Esophagus muscularis mucosa (tissue), 4 donors: ENCODE measurements around the gene SLC7A14. TPM values are rescaled to one million over a fixed set of nuclear protein-coding genes. Genes with fewer than 3 reads are reported as not detected.

Experiments
- DNase-seq: peaks from one replicate; pipeline ENCODE4 v3.0.0-alpha.2; 2017; ENCODE audit errors: extremely low spot score
- H3K27ac ChIP-seq, 4 donors: fragments of 200-600 bp; sonication (generic); replicated peaks in 1 of 4; 1 replicate in 3 of 4; 2 replicates in 1 of 4; pipeline ENCODE4 v1.5.1; 2016 to 2019; ENCODE audit warnings: mild to moderate bottlenecking in 1 of 4
- H3K27me3 ChIP-seq, 4 donors: fragments of 200-600 bp; sonication (generic); one replicate each; pipeline versions ENCODE4 v1.5.1 to v1.6.0; 2016 to 2019
- H3K36me3 ChIP-seq, 4 donors: fragments of 200-600 bp; sonication (generic); one replicate each; pipeline ENCODE4 v1.5.1; 2016 to 2019
- H3K4me1 ChIP-seq, 4 donors: fragments of 200-600 bp; sonication (generic); one replicate each; pipeline ENCODE4 v1.5.1; 2016 to 2019
- H3K4me3 ChIP-seq, 4 donors: fragments of 200-600 bp; sonication (generic); 1 replicate in 2 of 4; 2 replicates in 2 of 4; pipeline ENCODE4 v1.5.1; 2016 to 2019; ENCODE audit warnings: mild to moderate bottlenecking in 4 of 4, moderate library complexity in 1 of 4
- H3K9me3 ChIP-seq, 4 donors: fragments of 200-600 bp; sonication (generic); 1 replicate in 3 of 4; 2 replicates in 1 of 4; pipeline ENCODE4 v1.5.1; 2016 to 2019
- CTCF ChIP-seq, 3 experiments: fragments of 200-600 bp in 2 of 3; fragments of 450-650 bp in 1 of 3; sonication (generic) in 2 of 3; IDR thresholded peaks; one replicate each; pipeline ENCODE4 v1.5.1; 2017 to 2019; ENCODE audit warnings: antibody characterized with exemption in 3 of 3, mild to moderate bottlenecking in 2 of 3, moderate library complexity in 1 of 3
- EP300 ChIP-seq: sonication (generic); formaldehyde crosslinking; IDR thresholded peaks from one replicate; pipeline ENCODE4 v1.6.1; 2017; ENCODE audit warnings: antibody characterized with exemption
- POLR2A ChIP-seq: fragments of 450-650 bp; IDR thresholded peaks from one replicate; pipeline ENCODE4 v1.6.1; 2017; ENCODE audit warnings: antibody characterized with exemption, moderate library complexity, mild to moderate bottlenecking, low read depth
- POLR2AphosphoS5 ChIP-seq, 2 donors: sonication (generic); formaldehyde crosslinking; IDR thresholded peaks; one replicate each; pipeline ENCODE4 v1.6.1; 2017; ENCODE audit warnings: antibody characterized with exemption in 2 of 2
- WGBS: methylation state at CpG from one replicate; pipeline ENCODE4 v1.1.5; 2018; 5-methylcytosine and 5-hydroxymethylcytosine counted together
- intact Hi-C: fragments of 100-400 bp; cut with DNase I; formaldehyde crosslinking; loops from one replicate; pipeline ENCODE4 v1.15.1; 2023
- total RNA-seq, 4 donors: library from RNA; depleted of rRNA; stranded (reverse); fragments of >200 nt; gene quantifications; one replicate each; pipeline versions ENCODE4 v1.1.0 to v1.2.1, GENCODE V29; 2016

The SLC7A14 gene
- total RNA-seq, 4 donors from 2014 or later, result 0.42 to 1.3 (median 0.58) TPM

- no peaks in the 10 kb centered on the region for H3K4me1 ChIP-seq
- H3K4me3 ChIP-seq, result no peak overlapping the region
- H3K27me3 ChIP-seq, result peaks cover 0 to 3% (median 0%) of the 10 kb centered on the region in 4 donors
- no peak overlapping the region for H3K27ac ChIP-seq
- DNase-seq, result no peak
- TF ChIP-seq POLR2AphosphoS5 (IDR thresholded peaks at IDR 0.05) (no peak), CTCF (IDR thresholded peaks at IDR 0.05) (no peak), POLR2A (no peak), EP300 (no peak)
- no peaks in the 10 kb centered on the region for H3K36me3 ChIP-seq
- intact Hi-C loops, result no loop called here
- no peaks in the 10 kb centered on the region for H3K9me3 ChIP-seq
- 57% methylated on average over 7 of the region's 7 CpGs for WGBS
Measured at GRCh38 chr3:170531657-170532335, 54.1 kb downstream of the SLC7A14 start.

- Histone ChIP-seq H3K27me3 (peaks cover 0 to 5% (median 0%) of the 10 kb centered on the region in 4 donors), H3K4me3 (no peak overlapping the region), H3K36me3 (no peaks in the 10 kb centered on the region), H3K27ac (no peak overlapping the region), H3K4me1 (no peaks in the 10 kb centered on the region), H3K9me3 (no peaks in the 10 kb centered on the region)
- DNase-seq, result no peak
- intact Hi-C loops, result no loop called here
- no peak for TF ChIP-seq EP300
- TF ChIP-seq CTCF (IDR thresholded peaks at IDR 0.05), result no peak
- TF ChIP-seq POLR2A, result no peak
- no peak for TF ChIP-seq POLR2AphosphoS5 (IDR thresholded peaks at IDR 0.05)
- 79% methylated on average over 6 of the region's 6 CpGs for WGBS
Measured at GRCh38 chr3:170531054-170531453, 54.8 kb downstream of the SLC7A14 start.

GRCh38 chr3:170529912-170530311 is 56.0 kb downstream of the SLC7A14 start:
- TF ChIP-seq POLR2AphosphoS5 (IDR thresholded peaks at IDR 0.05) (no peak), EP300 (no peak)
- H3K4me1 ChIP-seq, result no peaks in the 10 kb centered on the region
- H3K9me3 ChIP-seq, result no peaks in the 10 kb centered on the region
- peaks cover 0 to 5% (median 0%) of the 10 kb centered on the region in 4 donors for H3K27me3 ChIP-seq
- DNase-seq, result no peak
- WGBS, result 82% methylated on average over 4 of the region's 4 CpGs
- intact Hi-C loops, result no loop called here
- no peak overlapping the region for H3K27ac ChIP-seq
- H3K36me3 ChIP-seq, result no peaks in the 10 kb centered on the region
- H3K4me3 ChIP-seq, result no peak overlapping the region

- TF ChIP-seq CTCF (IDR thresholded peaks at IDR 0.05), result no peak
- TF ChIP-seq EP300, result no peak
- no peak for TF ChIP-seq POLR2A
- TF ChIP-seq POLR2AphosphoS5 (IDR thresholded peaks at IDR 0.05), result no peak
- H3K27ac ChIP-seq, result no peak overlapping the region
- intact Hi-C loops, result no loop called here
- no peaks in the 10 kb centered on the region for H3K9me3 ChIP-seq
- H3K36me3 ChIP-seq, result no peaks in the 10 kb centered on the region
- DNase-seq, result no peak
- WGBS, result 57% methylated on average over 2 of the region's 2 CpGs
- H3K4me1 ChIP-seq, result no peaks in the 10 kb centered on the region
- H3K27me3 ChIP-seq, result peaks cover 0 to 5% (median 0%) of the 10 kb centered on the region in 4 donors
- no peak overlapping the region for H3K4me3 ChIP-seq
Measured at GRCh38 chr3:170529346-170529745, 56.5 kb downstream of the SLC7A14 start.

- no peaks in the 10 kb centered on the region for H3K36me3 ChIP-seq
- intact Hi-C loops, result no loop called here
- DNase-seq, result no peak
- WGBS, result 51% methylated on average over 8 of the region's 8 CpGs
- H3K4me3 ChIP-seq, result no peak overlapping the region
- H3K27ac ChIP-seq, result no peak overlapping the region
- H3K27me3 ChIP-seq, result peaks cover 0 to 5% (median 0%) of the 10 kb centered on the region in 4 donors
- TF ChIP-seq EP300 (no peak), POLR2A (no peak), POLR2AphosphoS5 (IDR thresholded peaks at IDR 0.05) (no peak), CTCF (IDR thresholded peaks at IDR 0.05) (no peak)
- no peaks in the 10 kb centered on the region for H3K4me1 ChIP-seq
- H3K9me3 ChIP-seq, result no peaks in the 10 kb centered on the region
Measured at GRCh38 chr3:170528726-170529125, 57.1 kb downstream of the SLC7A14 start.
